SK-N-MC (cell line): ENCODE measurements around the gene PDSS1.

Experiments
- DNase-seq: peaks from one replicate; pipeline ENCODE4 v3.0.0-alpha.2; 2011; ENCODE audit warnings: low read depth, low spot score
- H3K27ac ChIP-seq: fragments of 200-600 bp; sonication (generic); 2 replicates; pipeline ENCODE4 v1.5.1; 2016; ENCODE audit warnings: mixed run types
- H3K36me3 ChIP-seq: fragments of 200-600 bp; sonication (generic); 2 replicates; pipeline ENCODE4 v1.6.1; 2017; ENCODE audit warnings: antibody characterized with exemption, low read length, mixed read lengths; ENCODE audit not compliant: insufficient read depth
- H3K4me3 ChIP-seq: fragments of 200-600 bp; sonication (generic); 2 replicates; pipeline ENCODE4 v1.5.1; 2016
- H3K9ac ChIP-seq: fragments of 200-600 bp; sonication (generic); 2 replicates; pipeline ENCODE4 v1.8.0; 2017; ENCODE audit warnings: mixed run types, mixed read lengths; ENCODE audit not compliant: insufficient read length
- H3K9me3 ChIP-seq: fragments of 200-600 bp; sonication (generic); 2 replicates; pipeline ENCODE4 v1.6.1; 2017; ENCODE audit warnings: low read depth, mild to moderate bottlenecking, antibody characterized with exemption, low read length, moderate library complexity, mixed read lengths
- EZH2 ChIP-seq: fragments of 200-600 bp; sonication (generic); IDR thresholded peaks from one replicate; pipeline ENCODE4 v1.6.1; 2017; ENCODE audit warnings: antibody characterized with exemption
- FOXP2 ChIP-seq: optimal IDR thresholded peaks from 2 replicates; pipeline ENCODE3; 2011; ENCODE audit warnings: mild to moderate bottlenecking, moderate library complexity; ENCODE audit not compliant: insufficient read depth; ENCODE audit errors: extremely low read length, control extremely low read depth
- POLR2AphosphoS5 ChIP-seq: IDR thresholded peaks from 2 replicates; pipeline ENCODE4 v1.6.1; 2012; ENCODE audit warnings: mild to moderate bottlenecking, low read depth, low read length, borderline replicate concordance

Gene PDSS1

GRCh38 chr10:26711324-26711723, 13.8 kb downstream of the PDSS1 start:
- Histone ChIP-seq H3K4me3 (no peak overlapping the region), H3K36me3 (peaks cover 38% of the 10 kb centered on the region; the same call in 1 of the 2 replicates), H3K9me3 (no peaks in the 10 kb centered on the region), H3K9ac (no peak overlapping the region), H3K27ac (no peak overlapping the region)
- TF ChIP-seq EZH2 (no peak), POLR2AphosphoS5 (no peak)
- no peak for DNase-seq

GRCh38 chr10:26714415-26715136, 17.1 kb downstream of the PDSS1 start:
- Histone ChIP-seq H3K27ac (no peak overlapping the region), H3K9me3 (no peaks in the 10 kb centered on the region), H3K36me3 (peaks cover 29% of the 10 kb centered on the region), H3K4me3 (no peak overlapping the region), H3K9ac (no peak overlapping the region)
- no peak for TF ChIP-seq EZH2
- no peak for TF ChIP-seq FOXP2
- no peak for TF ChIP-seq POLR2AphosphoS5
- no peak for DNase-seq

DNA sequence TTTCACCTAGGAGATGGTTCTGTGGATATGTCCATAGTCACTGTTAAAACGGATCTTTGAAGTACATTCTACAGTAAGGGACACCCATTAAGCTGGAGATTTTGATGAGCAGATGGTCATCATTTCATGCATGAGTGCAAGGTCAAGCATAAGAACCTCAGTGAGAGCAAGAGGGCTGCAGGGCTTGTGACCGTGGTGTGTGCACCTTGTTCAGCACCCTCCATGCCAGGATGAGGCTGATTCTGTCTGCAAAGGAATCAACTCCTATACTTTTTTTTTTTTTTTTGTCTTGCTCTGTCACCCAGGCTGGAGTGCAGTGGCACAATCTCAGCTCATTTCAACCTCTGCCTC, 17.6 kb downstream of the PDSS1 start:
- Histone ChIP-seq H3K36me3 (peaks cover 33% of the 10 kb centered on the region), H3K9ac (no peak overlapping the region), H3K9me3 (no peaks in the 10 kb centered on the region), H3K4me3 (no peak overlapping the region), H3K27ac (no peak overlapping the region)
- no peak for TF ChIP-seq EZH2
- TF ChIP-seq POLR2AphosphoS5, result no peak
- no peak for TF ChIP-seq FOXP2
- DNase-seq, result no peak

DNA sequence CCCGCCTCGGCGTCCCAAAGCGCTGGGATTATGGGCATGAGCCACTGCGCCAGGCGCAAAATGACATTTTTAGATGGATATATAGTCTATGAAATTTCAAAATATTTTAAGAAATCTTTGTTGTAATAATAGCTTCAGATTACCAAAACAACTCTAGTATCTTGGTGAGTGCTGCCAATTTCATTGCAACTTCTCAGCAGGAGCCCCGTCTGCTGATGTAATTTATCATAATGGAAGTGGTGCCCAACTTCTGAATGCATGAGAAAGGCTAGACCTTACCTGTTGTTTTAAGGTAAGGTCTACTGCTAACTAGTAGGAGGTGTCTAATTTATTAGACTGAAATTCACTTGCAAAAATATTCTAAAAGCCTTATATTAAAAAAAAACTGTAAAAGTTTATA, 20.0 kb downstream of the PDSS1 start:
- H3K27ac ChIP-seq, result no peak overlapping the region
- H3K36me3 ChIP-seq, result peaks cover 27% of the 10 kb centered on the region
- TF ChIP-seq EZH2 (no peak), POLR2AphosphoS5 (no peak), FOXP2 (no peak)
- H3K9ac ChIP-seq, result no peak overlapping the region
- H3K4me3 ChIP-seq, result no peak overlapping the region
- no peak for DNase-seq
- no peaks in the 10 kb centered on the region for H3K9me3 ChIP-seq

- H3K9ac ChIP-seq, result no peak overlapping the region
- H3K27ac ChIP-seq, result no peak overlapping the region
- TF ChIP-seq EZH2 (no peak), FOXP2 (no peak), POLR2AphosphoS5 (no peak)
- H3K4me3 ChIP-seq, result no peak overlapping the region
- DNase-seq, result no peak
- H3K36me3 ChIP-seq, result peaks cover 46% of the 10 kb centered on the region
- no peaks in the 10 kb centered on the region for H3K9me3 ChIP-seq
These were observed 24.1 kb downstream of the PDSS1 start for GRCh38 chr10:26721561-26721960.

DNA sequence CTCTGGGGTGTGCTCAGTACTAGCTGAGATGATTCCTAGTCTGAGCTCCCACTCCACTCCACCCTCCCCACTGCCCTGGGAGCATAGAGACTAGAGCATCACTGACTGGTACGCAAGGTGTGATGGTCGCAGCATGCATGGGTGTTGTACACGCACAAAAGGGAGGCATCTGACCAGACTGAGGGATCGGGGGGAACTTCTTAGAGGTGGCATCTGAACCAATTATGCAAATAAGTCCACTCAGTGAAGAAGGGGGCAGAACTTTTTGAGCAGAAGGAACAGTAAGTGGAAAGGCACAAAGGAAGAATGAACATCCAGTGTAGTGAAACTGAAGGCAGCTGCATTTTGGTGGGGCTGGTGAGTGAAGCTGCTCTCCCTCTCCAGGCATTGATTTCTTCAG, 25.5 kb downstream of the PDSS1 start:
- Histone ChIP-seq H3K27ac (no peak overlapping the region), H3K4me3 (no peak overlapping the region), H3K36me3 (peaks cover 48% of the 10 kb centered on the region), H3K9me3 (no peaks in the 10 kb centered on the region), H3K9ac (no peak overlapping the region)
- TF ChIP-seq FOXP2, result no peak
- TF ChIP-seq EZH2, result no peak
- no peak for TF ChIP-seq POLR2AphosphoS5
- no peak for DNase-seq

GRCh38 chr10:26725837-26726727, 28.6 kb downstream of the PDSS1 start:
- H3K9ac ChIP-seq, result no peak overlapping the region
- peaks cover 48% of the 10 kb centered on the region for H3K36me3 ChIP-seq
- no peak overlapping the region for H3K4me3 ChIP-seq
- TF ChIP-seq POLR2AphosphoS5 (no peak), FOXP2 (no peak), EZH2 (no peak)
- no peaks in the 10 kb centered on the region for H3K9me3 ChIP-seq
- H3K27ac ChIP-seq, result no peak overlapping the region
- no peak for DNase-seq

GRCh38 chr10:26727005-26727404, 29.5 kb downstream of the PDSS1 start:
- H3K9me3 ChIP-seq, result no peaks in the 10 kb centered on the region
- H3K27ac ChIP-seq, result no peak overlapping the region
- H3K36me3 ChIP-seq, result peaks cover 51% of the 10 kb centered on the region
- H3K4me3 ChIP-seq, result no peak overlapping the region
- TF ChIP-seq FOXP2 (no peak), POLR2AphosphoS5 (no peak), EZH2 (no peak)
- no peak for DNase-seq
- H3K9ac ChIP-seq, result no peak overlapping the region
